Measurements from ENCODE around the gene MOGAT3.

- TF ChIP-seq CTCF (IDR thresholded peaks at IDR 0.05; ENCODE audit: low read depth, low read length, poor library complexity, severe bottlenecking) (no peak), EZH2phosphoT487 (IDR thresholded peaks at IDR 0.05; ENCODE audit: borderline replicate concordance, low read length) (no peak)
These were observed 38.5 kb upstream of the MOGAT3 start for GRCh38 chr7:101239191-101239950.

Data from DOHH2 (cell line).